HCT116 (cell line): ENCODE data around the gene ARHGEF3. TPM values are rescaled to one million over a fixed set of nuclear protein-coding genes. Genes with fewer than 3 reads are reported as not detected.

ENCODE experiments used
- ATAC-seq: fragments of 200-7000 bp; cut with Tn5 transposase; 2 replicates; pipeline ENCODE4 v1.9.1; 2020; ENCODE audit warnings: mild to moderate bottlenecking, moderate library complexity
- BruUV-seq: library from RNA; stranded (reverse); fragments of 400-500 nt; replicated peaks from 2 replicates; lab custom pipeline; 2021; lab: Mats Ljungman, UMichigan
- CTCF ChIA-PET: fragments of 300-600 bp; sonication (Branson Sonifier 250); formaldehyde crosslinking; loops from one replicate; lab custom pipeline; 2021; ENCODE audit warnings: antibody characterized with exemption; lab: Charles Lee
- POLR2A ChIA-PET: fragments of 300-600, 350-600 bp; sonication (Branson Sonifier 250); formaldehyde crosslinking; loops from one replicate; lab custom pipeline; 2021; ENCODE audit warnings: antibody characterized with exemption; lab: Charles Lee
- RAD21 ChIA-PET, 2 experiments: fragments of 300-600 bp; sonication (Branson Sonifier 250); formaldehyde crosslinking; loops; one replicate each; lab custom pipeline; 2023; ENCODE audit warnings: low total read pairs in 2 of 2; ENCODE audit not compliant: uncharacterized antibody in 2 of 2, unreplicated experiment in 2 of 2, low non-redundant PET in 1 of 2; lab: Charles Lee
- DNase-seq: peaks from one replicate; pipeline ENCODE4 v3.0.0-alpha.2; 2010; ENCODE audit warnings: low read depth, low spot score
- H2AFZ ChIP-seq: fragments of 200-600 bp; shearing (Covaris generic), sonication (generic); 2 replicates; pipeline ENCODE4 v1.6.1; 2017; ENCODE audit warnings: low read depth, mixed run types, mixed read lengths, antibody characterized with exemption, low read length; ENCODE audit not compliant: poor library complexity, severe bottlenecking
- H3K27ac ChIP-seq: 2 replicates; pipeline ENCODE4 v1.5.1; 2012; ENCODE audit warnings: low read depth, low read length
- H3K27me3 ChIP-seq: fragments of 200-600 bp; sonication (generic); 2 replicates; pipeline ENCODE4 v1.6.1; 2016; ENCODE audit warnings: mixed run types, low read length, mixed read lengths; ENCODE audit not compliant: insufficient read depth
- H3K36me3 ChIP-seq, 2 experiments: fragments of 200-500 bp in 1 of 2; fragments of 200-600 bp in 1 of 2; sonication (Bioruptor generic) in 1 of 2; sonication (generic) in 1 of 2; 2 replicates each; pipeline versions ENCODE4 v1.5.1 to v1.6.1; 2014 to 2016; ENCODE audit warnings: low read length in 2 of 2, inconsistent platforms in 1 of 2, mixed read lengths in 1 of 2, mixed run types in 1 of 2; ENCODE audit not compliant: insufficient read depth in 2 of 2, control insufficient read depth in 1 of 2
- H3K4me1 ChIP-seq, 2 experiments: fragments of 200-600 bp in 1 of 2; sonication (generic) in 1 of 2; 2 replicates each; pipeline versions ENCODE4 v1.5.1 to v1.6.1; 2012 to 2017; ENCODE audit warnings: low read length in 2 of 2, inconsistent platforms in 1 of 2, mild to moderate bottlenecking in 1 of 2, mixed read lengths in 1 of 2, mixed run types in 1 of 2, moderate library complexity in 1 of 2; ENCODE audit not compliant: insufficient read depth in 2 of 2, control insufficient read depth in 1 of 2
- H3K4me2 ChIP-seq: fragments of 200-600 bp; sonication (generic); 2 replicates; pipeline ENCODE4 v1.6.1; 2017; ENCODE audit warnings: mixed run types, low read length, mixed read lengths
- H3K4me3 ChIP-seq, 2 experiments: fragments of 200-600 bp in 1 of 2; sonication (generic) in 1 of 2; replicated peaks in 1 of 2; 2 replicates each; pipeline ENCODE4 v1.5.1; 2011 to 2016; ENCODE audit warnings: low read length in 2 of 2, control low read depth in 1 of 2, low read depth in 1 of 2, mild to moderate bottlenecking in 1 of 2, mixed read lengths in 1 of 2, mixed run types in 1 of 2
- H3K79me2 ChIP-seq: fragments of 200-600 bp; sonication (generic); 2 replicates; pipeline ENCODE4 v1.6.1; 2017; ENCODE audit warnings: mild to moderate bottlenecking, mixed run types, low read length, moderate library complexity, mixed read lengths; ENCODE audit not compliant: insufficient read depth
- H3K9ac ChIP-seq: fragments of 200-600 bp; sonication (generic); 2 replicates; pipeline ENCODE4 v1.6.1; 2016; ENCODE audit warnings: low read length, mixed read lengths
- H3K9me2 ChIP-seq: fragments of 200-600 bp; sonication (generic), shearing (Covaris generic); 2 replicates; pipeline ENCODE4 v1.6.1; 2017; ENCODE audit warnings: mixed run types, mild to moderate bottlenecking, moderate library complexity; ENCODE audit not compliant: insufficient read depth
- H3K9me3 ChIP-seq, 2 experiments: fragments of 200-500 bp in 1 of 2; fragments of 200-600 bp in 1 of 2; sonication (Bioruptor generic) in 1 of 2; sonication (generic) in 1 of 2; 2 replicates each; pipeline ENCODE4 v1.6.1; 2014 to 2017; ENCODE audit warnings: low read length in 2 of 2, mixed read lengths in 2 of 2, inconsistent platforms in 1 of 2, low read depth in 1 of 2, mild to moderate bottlenecking in 1 of 2, mixed run types in 1 of 2, moderate library complexity in 1 of 2; ENCODE audit not compliant: control insufficient read depth in 1 of 2, insufficient read depth in 1 of 2
- H4K20me1 ChIP-seq: fragments of 200-600 bp; sonication (generic), shearing (Covaris generic); 2 replicates; pipeline ENCODE4 v1.6.1; 2017; ENCODE audit warnings: mixed run types, mild to moderate bottlenecking, moderate library complexity; ENCODE audit not compliant: insufficient read depth
- CBX3 ChIP-seq: IDR thresholded peaks from 2 replicates; pipeline ENCODE4 v1.6.1; 2012; ENCODE audit warnings: low read depth
- CEBPB ChIP-seq: IDR thresholded peaks from 2 replicates; pipeline ENCODE4 v1.6.1; 2012; ENCODE audit warnings: low read depth
- EGR1 ChIP-seq: IDR thresholded peaks from 2 replicates; pipeline ENCODE4 v1.6.1; 2012; ENCODE audit warnings: low read depth
- ELF1 ChIP-seq: IDR thresholded peaks from 2 replicates; pipeline ENCODE4 v1.6.1; 2012; ENCODE audit warnings: low read depth, borderline replicate concordance
- EZH2phosphoT487 ChIP-seq: fragments of 200-600 bp; IDR thresholded peaks from 2 replicates; pipeline ENCODE4 v1.6.1; 2018; ENCODE audit warnings: antibody characterized with exemption, borderline replicate concordance
- FOSL1 ChIP-seq: IDR thresholded peaks from 2 replicates; pipeline ENCODE4 v1.6.1; 2012; ENCODE audit warnings: low read depth
- MAX ChIP-seq: IDR thresholded peaks from 2 replicates; pipeline ENCODE4 v1.6.1; 2012
- POLR2AphosphoS5 ChIP-seq: IDR thresholded peaks from 2 replicates; pipeline ENCODE4 v1.6.1; 2011; ENCODE audit warnings: mild to moderate bottlenecking, low read depth, low read length, moderate library complexity
- REST ChIP-seq: IDR thresholded peaks from 2 replicates; pipeline ENCODE4 v1.6.1; 2012; ENCODE audit warnings: low read depth
- TCF7L2 ChIP-seq: IDR thresholded peaks from 2 replicates; pipeline ENCODE4 v1.7.0; 2011; ENCODE audit warnings: borderline replicate concordance, inconsistent platforms; ENCODE audit not compliant: insufficient read depth, insufficient read length; ENCODE audit errors: extremely low read depth
- ZFX ChIP-seq: fragments of 450-650 bp; IDR thresholded peaks from 2 replicates; pipeline ENCODE4 v1.6.1; 2017
- intact Hi-C: fragments of 100-400 bp; cut with micrococcal nuclease; formaldehyde crosslinking; loops from 2 replicates; pipeline ENCODE4 v1.10.0; 2022
- total RNA-seq: library from RNA; stranded (reverse); gene quantifications from one replicate; pipeline ENCODE4 v1.2.1, GENCODE V29; 2021; ENCODE audit not compliant: unreplicated experiment

ARHGEF3 gene
- total RNA-seq, 1 experiment from 2014 or later = 18.1 TPM

- Histone ChIP-seq H3K27ac (no peak overlapping the region), H2AFZ (no peak overlapping the region), H3K36me3 (peaks cover 0 to 9% of the 10 kb centered on the region in 2 experiments; a peak in 3 of 4 replicates), H3K9me3 (no peaks in the 10 kb centered on the region), H3K9me2 (no peaks in the 10 kb centered on the region)
- POLR2A ChIA-PET = no interaction called here
- BruUV-seq = no TSS peak
- ATAC-seq = no peak
- RAD21 ChIA-PET = no interaction called here
- CTCF ChIA-PET = no interaction called here
- TF ChIP-seq REST = no peak
- no peak for TF ChIP-seq ZFX
- TF ChIP-seq EZH2phosphoT487 = no peak
- TF ChIP-seq FOSL1 = no peak
- TF ChIP-seq TCF7L2 = no peak
- no peak for TF ChIP-seq POLR2AphosphoS5
- TF ChIP-seq ELF1 = no peak
- no peak for TF ChIP-seq CEBPB
- TF ChIP-seq MAX = no peak
- TF ChIP-seq EGR1 = no peak
- no peak for TF ChIP-seq CBX3
- TF ChIP-seq, all 23 proteins: peak for 0
- Histone ChIP-seq H3K9ac (no peak overlapping the region), H3K4me3 (no peak overlapping the region), H3K27me3 (no peaks in the 10 kb centered on the region), H3K4me1 (no peaks in the 10 kb centered on the region), H4K20me1 (no peaks in the 10 kb centered on the region), H3K4me2 (no peak overlapping the region), H3K79me2 (no peaks in the 10 kb centered on the region)
- DNase-seq = no peak
- intact Hi-C loops = no loop called here
These were observed 57.7 kb downstream of the ARHGEF3 start for GRCh38 chr3:56744016-56744415.
